Neural progenitor cell (in vitro differentiated cells): ENCODE data around the gene PCSK5. TPM values are rescaled to one million over a fixed set of nuclear protein-coding genes. Genes with fewer than 3 reads are reported as not detected.

Experiments
- DNase-seq: peaks from one replicate; pipeline ENCODE4 v3.0.0-alpha.2; 2016; ENCODE audit warnings: low spot score
- H2AFZ ChIP-seq: fragments of 200-600 bp; sonication (generic); replicated peaks from 2 replicates; pipeline ENCODE4 v1.6.1; 2016; ENCODE audit warnings: antibody characterized with exemption
- H3F3A ChIP-seq: fragments of 200-600 bp; sonication (generic); 2 replicates; pipeline ENCODE4 v1.6.1; 2016; ENCODE audit warnings: antibody characterized with exemption, low read depth
- H3K27ac ChIP-seq: fragments of 200-600 bp; sonication (generic); 2 replicates; pipeline ENCODE4 v1.5.1; 2016; ENCODE audit warnings: mild to moderate bottlenecking
- H3K27me3 ChIP-seq: fragments of 200-600 bp; sonication (generic); 2 replicates; pipeline ENCODE4 v1.6.1; 2016; ENCODE audit warnings: mild to moderate bottlenecking, moderate library complexity
- H3K36me3 ChIP-seq: fragments of 200-600 bp; sonication (generic); 2 replicates; pipeline ENCODE4 v1.5.1; 2016
- H3K4me1 ChIP-seq: fragments of 200-600 bp; sonication (generic); 2 replicates; pipeline ENCODE4 v1.6.1; 2016; ENCODE audit warnings: mixed run types
- H3K4me2 ChIP-seq: fragments of 200-600 bp; sonication (generic); 2 replicates; pipeline ENCODE4 v1.6.1; 2016
- H3K4me3 ChIP-seq: fragments of 200-600 bp; sonication (generic); 2 replicates; pipeline ENCODE4 v1.5.1; 2016
- H3K79me2 ChIP-seq: fragments of 200-600 bp; sonication (generic); 2 replicates; pipeline ENCODE4 v1.6.1; 2016; ENCODE audit warnings: low read depth
- H3K9ac ChIP-seq: fragments of 200-600 bp; sonication (generic); 2 replicates; pipeline ENCODE4 v1.6.1; 2016
- H3K9me3 ChIP-seq: fragments of 200-600 bp; sonication (generic); 2 replicates; pipeline ENCODE4 v1.5.1; 2016; ENCODE audit warnings: low read depth
- H4K20me1 ChIP-seq: fragments of 200-600 bp; sonication (generic); 2 replicates; pipeline ENCODE4 v1.6.1; 2016; ENCODE audit warnings: low read depth
- H3K27ac Mint-ChIP-seq: 3 replicates; pipeline ENCODE4 v1.8.0; 2021; ENCODE audit warnings: mixed read lengths
- H3K27me3 Mint-ChIP-seq: 2 replicates; pipeline ENCODE4 v1.8.0; 2022; ENCODE audit warnings: low read depth, mild to moderate bottlenecking, inconsistent platforms, moderate library complexity, mixed read lengths; ENCODE audit not compliant: insufficient read depth
- H3K36me3 Mint-ChIP-seq: 3 replicates; pipeline ENCODE4 v1.8.0; 2021; ENCODE audit warnings: mixed read lengths
- H3K4me1 Mint-ChIP-seq: 3 replicates; pipeline ENCODE4 v1.8.0; 2021; ENCODE audit warnings: mixed read lengths
- H3K4me3 Mint-ChIP-seq: 3 replicates; pipeline ENCODE4 v1.8.0; 2021; ENCODE audit warnings: mild to moderate bottlenecking, moderate library complexity, mixed read lengths
- H3K9me3 Mint-ChIP-seq: 3 replicates; pipeline ENCODE4 v1.8.0; 2020; ENCODE audit warnings: mixed read lengths
- CTCF ChIP-seq: fragments of 200-600 bp; sonication (generic); IDR thresholded peaks from 2 replicates; pipeline ENCODE4 v1.5.1; 2017; ENCODE audit warnings: antibody characterized with exemption, mild to moderate bottlenecking
- EZH2 ChIP-seq: fragments of 200-600 bp; sonication (generic); IDR thresholded peaks from 2 replicates; pipeline ENCODE4 v1.6.1; 2017; ENCODE audit warnings: antibody characterized with exemption, mild to moderate bottlenecking, moderate library complexity
- EZH2phosphoT487 ChIP-seq: fragments of 200-600 bp; sonication (generic); IDR thresholded peaks from 2 replicates; pipeline ENCODE4 v1.6.1; 2017; ENCODE audit warnings: antibody characterized with exemption
- total RNA-seq: library from RNA; depleted of rRNA; stranded (reverse); fragments of >200 nt; gene quantifications from 2 replicates; pipeline ENCODE4 v1.2.3, GENCODE V29; 2015; ENCODE audit warnings: low replicate concordance

PCSK5 gene
- total RNA-seq, 1 donor from 2014 or later: 23.4 TPM

- Mint-ChIP-seq H3K36me3 (peaks cover 44% of the 10 kb centered on the region), H3K4me1 (no peaks in the 10 kb centered on the region), H3K4me3 (no peak overlapping the region), H3K9me3 (peaks cover 6% of the 10 kb centered on the region), H3K27ac (no peak overlapping the region), H3K27me3 (peaks cover 3% of the 10 kb centered on the region)
- Histone ChIP-seq H3K4me1 (no peaks in the 10 kb centered on the region), H2AFZ (no peak overlapping the region), H3K9ac (no peak overlapping the region), H3F3A (no peaks in the 10 kb centered on the region), H3K9me3 (no peaks in the 10 kb centered on the region), H3K36me3 (peaks cover 10% of the 10 kb centered on the region), H4K20me1 (no peaks in the 10 kb centered on the region), H3K27ac (no peak overlapping the region), H3K79me2 (no peaks in the 10 kb centered on the region), H3K4me3 (no peak overlapping the region), H3K27me3 (no peaks in the 10 kb centered on the region), H3K4me2 (no peak overlapping the region)
- no peak for DNase-seq
- TF ChIP-seq EZH2phosphoT487 (no peak), CTCF (no peak), EZH2 (no peak)
Measured at GRCh38 chr9:75939536-75940111, 49.2 kb downstream of the PCSK5 start.

GRCh38 chr9:75941066-75941465 is 50.6 kb downstream of the PCSK5 start:
- no peak for DNase-seq
- no peak overlapping the region for H3K4me3 ChIP-seq
- H3K27me3 ChIP-seq: no peaks in the 10 kb centered on the region
- Mint-ChIP-seq H3K36me3 (peaks cover 44% of the 10 kb centered on the region), H3K27ac (no peak overlapping the region), H3K4me3 (no peak overlapping the region), H3K4me1 (no peaks in the 10 kb centered on the region), H3K27me3 (peaks cover 3% of the 10 kb centered on the region), H3K9me3 (peaks cover 6% of the 10 kb centered on the region)
- no peaks in the 10 kb centered on the region for H3K4me1 ChIP-seq
- no peaks in the 10 kb centered on the region for H4K20me1 ChIP-seq
- peaks cover 5% of the 10 kb centered on the region for H3K36me3 ChIP-seq
- H3K27ac ChIP-seq: no peak overlapping the region
- no peak overlapping the region for H3K9ac ChIP-seq
- H2AFZ ChIP-seq: no peak overlapping the region
- no peaks in the 10 kb centered on the region for H3K79me2 ChIP-seq
- H3K9me3 ChIP-seq: no peaks in the 10 kb centered on the region
- H3F3A ChIP-seq: no peaks in the 10 kb centered on the region
- no peak overlapping the region for H3K4me2 ChIP-seq
- TF ChIP-seq EZH2phosphoT487 (no peak), EZH2 (no peak), CTCF (no peak)

GRCh38 chr9:75941577-75942311 is 51.3 kb downstream of the PCSK5 start:
- DNase-seq: no peak

More at GRCh38 chr9:75941577-75942311, 51.3 kb downstream of the PCSK5 start:
- Mint-ChIP-seq H3K4me3 (no peak overlapping the region), H3K36me3 (peaks cover 38% of the 10 kb centered on the region), H3K4me1 (no peaks in the 10 kb centered on the region), H3K27me3 (peaks cover 3% of the 10 kb centered on the region), H3K27ac (no peak overlapping the region), H3K9me3 (peaks cover 6% of the 10 kb centered on the region)
- TF ChIP-seq CTCF (no peak), EZH2phosphoT487 (no peak), EZH2 (no peak)
- H3K4me1 ChIP-seq: no peaks in the 10 kb centered on the region
- H3K36me3 ChIP-seq: no peaks in the 10 kb centered on the region
- no peaks in the 10 kb centered on the region for H3K79me2 ChIP-seq
- no peak overlapping the region for H3K9ac ChIP-seq
- no peaks in the 10 kb centered on the region for H3K27me3 ChIP-seq
- no peak overlapping the region for H3K4me2 ChIP-seq
- H3F3A ChIP-seq: no peaks in the 10 kb centered on the region
- no peaks in the 10 kb centered on the region for H4K20me1 ChIP-seq
- no peaks in the 10 kb centered on the region for H3K9me3 ChIP-seq
- no peak overlapping the region for H2AFZ ChIP-seq
- no peak overlapping the region for H3K4me3 ChIP-seq
- H3K27ac ChIP-seq: no peak overlapping the region
